Fibroblast of skin of abdomen (primary cell): Measurements from ENCODE around the gene TMEM125.

ENCODE experiments used
- DNase-seq: peaks from one replicate; pipeline ENCODE4 v3.0.0-alpha.2; 2013

The TMEM125 gene

DNA sequence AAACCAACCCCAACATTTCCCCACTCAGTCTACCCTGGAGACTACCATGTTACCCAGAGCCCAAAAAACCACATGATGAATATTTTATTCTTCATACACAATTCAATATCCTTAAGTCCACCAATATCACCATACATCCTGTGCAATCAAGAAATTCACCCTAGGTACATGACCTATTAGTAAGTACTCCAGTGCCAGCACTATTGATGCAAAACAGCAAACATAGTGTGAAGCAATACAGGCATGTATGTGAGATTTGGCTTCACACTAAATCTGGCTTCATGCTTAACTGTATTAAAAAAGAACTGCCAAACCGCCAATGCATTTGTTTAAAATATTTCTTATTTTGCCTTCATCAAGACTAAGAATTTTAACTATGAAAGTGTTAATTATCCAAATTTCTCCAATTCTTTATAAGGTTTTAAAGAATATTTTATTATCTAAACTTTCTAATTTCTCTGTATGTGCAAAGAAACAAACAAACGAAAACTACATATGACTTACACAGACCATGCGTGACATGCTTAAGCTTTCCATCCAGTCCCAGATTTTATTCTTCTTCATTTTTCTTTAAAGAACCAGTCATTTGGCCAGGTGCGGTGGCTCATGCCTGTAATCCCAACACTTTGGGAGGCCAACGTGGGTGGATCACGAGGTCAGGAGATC, 22.4 kb upstream of the TMEM125 start:
- DNase-seq = no peak

DNA sequence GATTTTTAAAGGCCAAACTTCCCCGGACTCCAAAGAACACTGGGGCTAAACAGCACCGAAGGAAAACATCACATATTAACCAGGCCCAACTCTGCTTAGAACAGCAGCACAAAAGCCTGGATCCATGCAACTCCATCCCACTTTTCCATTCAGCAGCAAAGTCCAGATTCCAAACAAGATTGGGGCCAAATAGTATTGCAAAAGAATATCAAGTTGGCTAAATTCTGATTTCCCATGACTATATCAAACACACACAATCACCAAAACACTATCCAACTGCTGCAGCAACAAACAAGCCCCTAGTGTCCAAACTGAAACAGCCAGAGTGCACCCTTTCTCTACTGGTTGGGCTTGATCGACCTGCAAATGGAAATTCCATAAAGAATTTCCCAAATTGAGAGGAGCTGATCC, 19.4 kb upstream of the TMEM125 start:
- DNase-seq = no peak

DNA sequence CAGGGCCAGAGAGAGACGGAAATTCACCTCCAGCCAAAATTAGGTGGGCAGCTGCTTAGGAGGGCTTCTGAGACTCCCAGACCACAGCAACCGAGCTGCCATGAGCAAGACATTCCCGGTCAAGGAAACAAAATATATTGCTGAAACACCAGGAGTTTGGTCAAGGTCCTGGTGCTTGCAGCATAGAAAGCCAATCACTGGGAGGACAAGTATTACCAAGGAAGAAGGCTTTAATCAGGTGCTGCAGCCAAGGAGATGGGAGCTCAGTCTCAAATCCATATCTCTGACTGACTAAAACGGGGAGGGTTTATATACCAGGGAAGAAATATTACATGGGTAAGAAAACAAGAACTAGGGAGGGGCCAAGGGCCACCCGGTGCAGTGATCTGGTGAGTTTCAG, 18.8 kb upstream of the TMEM125 start:
- DNase-seq = no peak

DNA sequence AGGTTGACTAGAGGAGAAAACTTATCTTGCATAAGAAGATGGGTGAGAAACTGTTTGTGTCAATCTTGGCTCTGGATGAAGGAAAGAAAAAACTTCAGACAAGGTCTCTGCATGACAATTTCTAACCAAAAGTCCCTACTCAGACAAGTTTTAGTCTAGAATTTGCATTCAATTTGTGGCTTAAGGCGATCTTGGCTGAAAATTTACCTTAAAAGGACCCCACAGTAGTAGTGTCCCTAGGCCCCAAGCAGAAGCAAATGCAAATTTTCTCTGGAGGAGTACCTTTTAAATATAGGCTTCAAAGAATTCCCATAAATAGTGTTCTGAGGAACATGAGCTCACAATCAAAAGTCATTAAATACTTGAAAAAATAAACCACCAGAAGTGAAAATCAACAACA, 17.6 kb upstream of the TMEM125 start:
- no peak for DNase-seq

DNA sequence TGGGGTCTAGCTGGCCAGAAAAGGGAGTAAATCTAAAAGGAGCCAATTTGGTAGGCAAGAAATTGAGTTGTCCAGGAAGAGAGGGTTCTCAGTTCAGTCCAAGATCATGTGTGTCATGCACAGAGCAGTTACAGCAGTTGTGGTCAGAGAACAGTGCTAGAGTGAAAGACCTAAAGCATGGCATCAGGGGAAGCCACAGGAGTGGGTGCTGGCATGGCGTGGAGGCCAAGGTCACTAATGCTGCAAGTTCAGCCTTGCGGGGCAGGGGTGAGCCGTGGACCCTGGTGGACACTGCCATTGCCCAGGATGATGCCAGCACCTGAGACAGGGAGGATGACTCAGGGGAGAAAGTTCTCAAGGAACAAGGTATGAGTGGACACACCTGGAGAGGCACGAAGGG, 16.6 kb upstream of the TMEM125 start:
- no peak for DNase-seq

DNA sequence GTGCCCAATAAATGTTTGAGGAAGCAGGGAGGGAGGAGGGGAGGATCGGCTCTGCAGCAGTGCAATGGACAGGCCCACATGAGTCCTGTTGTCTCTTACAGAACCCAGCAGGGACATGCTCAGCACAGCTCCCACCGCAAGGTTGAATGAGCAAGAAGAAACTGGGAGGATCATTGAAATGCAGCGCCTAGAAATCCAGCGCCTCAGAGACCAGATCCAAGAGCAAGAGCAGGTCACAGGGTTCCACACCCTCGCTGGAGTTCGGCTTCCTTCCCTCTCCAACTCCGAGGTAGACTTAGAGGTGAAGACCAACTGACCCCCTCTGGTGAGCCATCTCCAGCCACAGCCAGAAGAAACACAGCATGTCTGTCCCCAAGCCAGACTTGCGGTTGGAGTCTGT, 15.9 kb upstream of the TMEM125 start:
- no peak for DNase-seq

DNA sequence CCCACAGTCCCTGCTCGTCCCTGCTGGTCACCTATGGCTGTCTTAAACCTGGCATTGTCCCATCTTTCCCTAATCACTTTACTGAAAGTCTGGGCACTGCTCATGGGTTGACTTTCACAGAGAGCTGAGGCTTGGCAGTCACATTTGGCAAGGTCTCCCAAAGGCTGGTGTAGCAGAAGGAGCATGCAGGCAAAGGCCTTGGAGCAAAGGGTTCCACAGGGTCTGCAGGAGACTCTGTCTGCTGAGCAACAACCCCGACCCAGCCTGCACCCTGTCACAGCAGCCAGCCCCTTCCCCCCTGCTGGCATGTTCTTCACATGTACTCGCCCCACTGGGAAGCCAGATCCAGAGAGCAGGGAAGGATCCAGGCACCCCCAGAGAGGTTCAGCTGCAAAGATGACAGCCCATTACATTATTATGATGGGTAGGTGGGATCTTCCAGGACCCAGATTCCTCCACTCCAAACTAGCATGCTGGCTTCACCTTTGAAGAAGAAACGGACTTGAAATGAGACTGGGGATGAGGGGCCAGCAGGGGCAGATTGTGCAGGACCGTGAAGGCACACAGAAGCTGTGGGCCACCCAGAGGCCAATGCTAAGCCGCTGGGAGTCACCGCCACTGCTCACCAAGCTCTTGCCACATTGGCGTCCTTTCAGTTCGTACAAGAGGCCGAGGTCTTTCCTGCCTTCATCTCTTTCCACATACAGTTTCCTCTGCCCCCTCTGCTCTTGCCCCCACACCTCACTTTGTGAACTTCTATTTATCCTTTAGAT, 14.2 kb upstream of the TMEM125 start:
- DNase-seq = no peak

DNA sequence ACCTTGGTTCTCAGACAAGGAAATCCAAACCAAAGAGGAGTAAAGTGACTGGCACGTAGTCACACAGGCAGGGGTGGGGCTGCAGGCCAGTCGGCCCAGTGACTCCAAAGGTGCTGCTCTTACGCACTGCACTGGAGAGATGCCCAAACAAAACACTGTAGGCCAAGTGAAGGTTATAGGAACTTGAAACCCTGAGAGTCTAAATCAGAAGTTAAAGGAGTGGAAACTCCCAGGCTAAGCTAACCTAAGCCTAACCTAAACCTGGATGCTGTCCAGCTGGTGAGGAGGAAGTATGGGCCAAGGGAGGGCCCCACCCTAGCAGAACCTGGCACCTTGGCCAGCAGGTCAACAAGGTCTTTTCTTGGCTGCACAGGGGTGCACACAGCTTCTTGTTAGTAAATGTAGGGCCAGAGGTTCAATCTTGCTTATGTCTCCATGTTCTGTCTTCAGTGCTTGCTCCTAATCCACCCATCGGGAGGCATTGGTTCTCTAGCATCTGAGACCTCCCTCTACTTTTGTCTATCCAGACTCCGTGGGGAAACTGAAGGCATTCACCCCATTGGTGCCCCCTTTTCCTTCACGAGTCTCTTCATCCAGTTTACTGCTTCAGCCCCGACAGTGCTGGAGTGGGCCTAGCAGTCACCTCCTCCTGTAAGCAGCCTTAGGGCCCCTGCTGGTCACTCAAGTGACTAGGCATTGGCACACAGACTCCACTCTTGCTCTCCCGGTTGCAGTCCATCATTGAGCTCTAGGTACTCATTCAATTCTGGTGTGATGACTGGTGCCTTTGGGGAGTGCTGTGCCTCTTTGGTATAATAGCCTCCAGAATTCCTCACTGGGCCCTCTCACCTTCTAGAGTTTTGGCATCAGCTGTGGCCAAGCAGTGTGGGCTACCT, 12.9 kb upstream of the TMEM125 start:
- DNase-seq = no peak

DNA sequence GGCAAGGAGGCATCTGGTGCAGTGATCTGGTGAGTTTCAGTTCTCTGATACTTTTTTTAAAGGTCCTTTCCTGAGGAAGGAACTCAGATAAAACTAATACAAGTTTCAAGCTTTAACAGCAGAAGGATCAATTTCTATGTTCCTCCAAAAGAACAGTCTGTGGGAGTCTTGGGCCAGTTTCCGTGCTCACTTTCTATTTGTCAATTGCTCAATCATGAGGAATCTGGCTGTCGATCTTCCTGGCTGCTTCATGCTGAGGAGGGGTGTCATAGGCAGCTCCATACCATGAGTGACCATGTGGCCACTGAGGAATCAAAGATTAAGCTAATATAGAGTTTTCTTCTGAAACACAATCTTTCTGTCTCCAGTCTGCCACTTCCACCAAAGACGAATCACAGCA, 11.4 kb upstream of the TMEM125 start:
- no peak for DNase-seq

DNA sequence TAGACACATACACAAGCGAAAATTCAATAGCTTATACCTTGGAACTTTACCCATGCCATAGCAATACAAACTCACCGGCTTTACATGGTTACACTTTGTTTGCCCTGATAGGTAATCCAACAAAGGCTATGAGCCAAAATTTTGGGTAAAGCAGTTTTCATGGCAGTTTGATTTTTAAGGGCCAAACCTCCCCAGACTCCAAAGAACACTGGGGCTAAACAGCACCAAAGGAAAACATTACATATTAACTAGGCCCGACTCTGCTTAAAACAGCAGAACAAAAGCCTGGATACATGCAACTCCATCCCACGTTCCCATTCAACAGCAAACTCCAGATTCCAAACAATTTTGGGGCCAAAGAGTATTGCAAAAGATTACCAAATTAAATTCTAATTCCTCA, 4.4 kb upstream of the TMEM125 start:
- DNase-seq = no peak

DNA sequence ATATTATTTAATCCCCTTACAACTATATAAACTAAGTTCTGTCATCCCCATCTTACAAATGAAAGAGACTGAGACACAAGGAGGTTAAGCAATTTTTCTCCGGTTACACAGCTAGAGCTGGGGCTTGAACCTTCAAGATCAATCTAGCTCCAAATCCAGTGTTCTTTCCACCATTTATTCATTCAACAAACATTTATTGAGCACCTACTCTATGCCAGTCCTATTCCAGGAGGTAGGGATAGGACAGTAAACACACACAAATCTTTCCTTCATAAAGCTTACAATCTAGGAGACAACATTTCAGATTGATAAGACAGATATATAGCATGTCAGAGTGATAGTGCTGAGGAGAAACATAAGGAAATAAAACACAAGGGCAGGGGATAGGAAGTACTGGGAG, 2.9 kb upstream of the TMEM125 start:
- DNase-seq = no peak

DNA sequence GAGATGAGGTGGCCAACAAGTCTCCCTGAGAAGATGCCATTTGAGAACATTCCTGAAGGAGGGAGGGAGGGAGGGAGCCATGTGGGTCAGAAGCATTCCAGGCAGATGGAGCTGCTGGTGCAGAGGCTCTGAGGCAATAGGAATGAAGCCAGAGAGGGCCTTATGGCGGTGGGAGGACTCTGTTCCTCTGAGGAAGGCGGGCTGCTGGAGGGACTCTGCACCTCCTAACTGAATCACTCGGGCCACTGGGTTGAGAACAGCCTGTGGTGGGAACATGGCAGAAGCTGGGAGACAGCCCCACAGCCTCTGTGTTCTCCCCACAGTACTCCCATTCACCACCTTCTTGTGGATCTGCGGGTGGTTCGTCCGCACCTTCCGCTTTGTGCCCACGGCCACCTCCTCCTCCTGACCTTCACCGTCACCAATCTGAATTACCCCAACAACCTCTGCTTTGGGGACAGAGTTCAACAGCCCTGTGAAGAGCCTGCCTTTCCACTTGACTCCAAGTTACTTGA, 2.4 kb upstream of the TMEM125 start:
- peak; percentile 72 for DNase-seq

DNA sequence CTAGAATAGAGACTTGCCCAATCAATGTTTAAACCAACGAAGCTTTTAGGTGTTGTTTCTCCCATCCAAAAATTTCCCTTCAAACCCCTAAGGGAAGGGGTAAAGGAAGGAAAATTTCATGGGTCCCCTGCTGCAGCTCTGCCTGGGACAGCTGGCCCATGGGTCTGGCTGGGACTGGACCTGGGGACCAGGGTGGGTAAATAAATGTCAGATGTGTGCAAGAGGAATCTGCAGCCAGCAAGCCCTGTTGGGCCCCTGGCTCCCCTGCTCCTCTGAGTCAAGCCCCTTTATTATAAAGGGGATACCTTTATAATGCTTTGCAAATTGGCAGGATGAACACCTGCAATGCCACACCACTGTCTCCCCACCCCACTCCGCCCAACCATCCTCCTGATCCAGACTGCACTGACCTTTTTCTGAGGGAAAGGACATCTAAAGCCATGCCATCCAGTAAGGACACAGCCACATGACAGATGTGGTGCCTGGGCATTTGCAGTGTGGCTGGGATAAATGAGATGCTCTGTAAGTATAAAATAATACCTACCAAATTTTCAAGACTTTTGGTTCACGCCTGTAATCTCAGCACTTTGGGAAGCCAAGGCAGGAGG, 1.9 kb upstream of the TMEM125 start:
- DNase-seq = no peak

DNA sequence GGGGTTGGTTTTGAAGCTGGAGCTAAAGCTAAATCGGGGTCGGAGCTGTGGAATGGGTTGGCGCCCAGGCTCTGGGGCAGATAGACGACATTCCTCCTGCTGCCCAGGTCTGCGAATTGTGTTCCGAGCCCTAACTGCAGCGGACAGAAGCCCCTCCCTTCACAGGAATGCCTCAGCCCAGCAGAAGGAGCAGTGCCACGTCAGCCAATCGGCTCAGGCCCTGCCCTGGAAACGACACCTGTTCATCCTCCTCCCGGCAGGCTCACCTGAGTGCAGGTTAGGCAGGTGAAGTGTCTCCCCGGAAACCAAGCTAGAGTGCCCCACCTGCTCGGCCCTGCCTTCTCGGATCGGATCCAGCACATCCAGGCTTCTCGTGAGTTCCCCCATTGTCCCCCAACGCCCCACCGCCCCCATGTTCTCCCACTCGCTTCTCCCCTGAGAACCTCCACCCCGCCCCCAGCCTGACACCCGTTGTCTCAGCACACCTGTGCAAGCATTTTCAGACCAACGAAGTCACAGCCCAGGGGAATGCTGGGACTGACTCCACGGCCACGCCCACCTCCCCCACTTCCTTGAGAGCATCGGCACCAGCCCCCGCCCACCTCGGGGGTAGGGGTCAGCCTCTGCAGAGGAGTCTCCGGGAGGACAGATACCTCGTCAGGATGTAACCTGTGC, 775 bp downstream of the TMEM125 start:
- no peak for DNase-seq

DNA sequence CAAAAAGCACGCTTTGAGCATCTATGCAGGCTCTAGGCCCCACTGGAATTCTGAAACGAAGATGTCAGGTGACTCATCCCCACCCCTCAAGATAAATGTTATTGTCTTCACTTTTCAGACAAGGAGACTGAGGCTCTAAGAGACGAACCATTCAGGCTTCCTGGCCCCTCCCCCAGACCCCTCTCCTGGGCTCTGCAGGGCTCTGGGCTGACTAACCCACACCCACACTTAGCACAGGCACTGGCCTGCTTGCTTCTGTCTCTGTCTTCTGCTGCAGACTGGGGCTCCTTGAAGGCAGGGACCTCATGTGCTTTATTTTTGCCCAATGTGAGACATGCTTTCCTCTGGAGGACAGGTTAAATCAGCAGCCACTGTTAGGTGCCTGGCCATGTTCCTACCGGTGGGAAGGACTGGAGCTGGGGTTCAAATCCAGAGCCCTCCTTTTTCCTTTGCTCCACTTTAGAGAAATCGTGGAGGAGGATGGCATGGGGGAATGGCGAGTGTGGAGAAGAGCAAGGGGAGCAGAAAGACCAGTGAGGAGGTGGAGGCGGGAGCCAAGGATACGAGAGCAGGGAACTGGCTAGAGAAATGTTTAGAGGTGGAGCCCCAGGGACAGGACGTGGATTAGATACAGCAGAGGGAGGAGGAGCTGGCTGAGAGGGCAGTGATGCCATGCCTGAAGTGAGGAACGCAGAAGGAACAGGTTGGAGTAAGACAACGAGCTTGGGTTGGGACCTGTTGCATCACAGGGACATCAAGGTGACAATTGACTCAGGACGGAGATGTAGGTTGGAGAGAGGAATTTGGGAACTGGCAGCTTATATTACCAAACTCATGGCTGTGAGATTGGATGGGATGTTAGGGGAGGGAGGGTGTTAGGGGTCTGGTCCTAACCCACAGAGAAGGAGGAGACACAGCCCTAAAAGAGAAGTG, 1.7 kb downstream of the TMEM125 start:
- DNase-seq = peak; percentile 13

DNA sequence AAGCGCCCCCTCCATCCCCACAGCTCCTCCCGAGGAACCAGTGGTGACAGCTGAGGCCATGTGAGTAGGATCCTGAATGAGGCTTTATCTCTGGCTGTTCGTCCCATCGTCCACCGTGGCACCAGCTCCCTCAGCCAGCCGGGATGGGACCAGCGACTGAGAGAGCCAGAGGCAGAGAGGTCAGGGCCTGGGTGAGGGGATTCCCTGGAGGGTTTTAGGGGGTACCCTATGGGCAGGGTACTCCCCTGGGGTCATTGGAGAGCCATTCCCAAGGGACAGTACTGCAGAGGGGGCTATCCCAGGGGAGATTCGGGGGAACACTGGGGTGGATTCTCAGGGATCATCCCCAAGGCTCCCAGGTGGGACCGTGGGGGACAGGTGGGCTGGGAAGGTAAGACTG, 2.4 kb downstream of the TMEM125 start:
- no peak for DNase-seq

DNA sequence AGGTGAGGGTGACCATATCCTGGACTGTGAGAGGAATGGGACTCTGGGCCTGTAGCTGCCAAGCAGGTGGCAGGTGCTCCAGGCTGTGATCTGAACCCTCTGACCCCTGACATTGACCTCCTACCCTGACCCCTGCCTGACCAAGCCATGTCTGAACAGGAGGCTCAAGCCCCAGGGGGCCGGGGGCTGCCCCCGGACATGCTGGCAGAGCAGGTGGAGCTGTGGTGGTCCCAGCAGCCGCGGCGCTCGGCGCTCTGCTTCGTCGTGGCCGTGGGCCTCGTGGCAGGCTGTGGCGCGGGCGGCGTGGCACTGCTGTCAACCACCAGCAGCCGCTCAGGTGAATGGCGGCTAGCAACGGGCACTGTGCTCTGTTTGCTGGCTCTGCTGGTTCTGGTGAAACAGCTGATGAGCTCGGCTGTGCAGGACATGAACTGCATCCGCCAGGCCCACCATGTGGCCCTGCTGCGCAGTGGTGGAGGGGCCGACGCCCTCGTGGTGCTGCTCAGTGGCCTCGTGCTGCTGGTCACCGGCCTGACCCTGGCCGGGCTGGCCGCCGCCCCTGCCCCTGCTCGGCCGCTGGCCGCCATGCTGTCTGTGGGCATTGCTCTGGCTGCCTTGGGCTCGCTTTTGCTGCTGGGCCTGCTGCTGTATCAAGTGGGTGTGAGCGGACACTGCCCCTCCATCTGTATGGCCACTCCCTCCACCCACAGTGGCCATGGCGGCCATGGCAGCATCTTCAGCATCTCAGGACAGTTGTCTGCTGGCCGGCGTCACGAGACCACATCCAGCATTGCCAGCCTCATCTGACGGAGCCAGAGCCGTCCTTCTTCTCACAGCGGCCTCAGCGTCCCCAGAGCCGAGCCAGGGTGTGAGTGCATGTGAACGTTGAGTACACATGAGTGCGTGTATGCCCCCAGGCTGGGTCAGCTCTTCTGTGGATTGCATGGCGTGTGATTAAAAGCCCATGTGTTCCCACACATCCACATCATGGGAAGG, 3.1 kb downstream of the TMEM125 start:
- no peak for DNase-seq

DNA sequence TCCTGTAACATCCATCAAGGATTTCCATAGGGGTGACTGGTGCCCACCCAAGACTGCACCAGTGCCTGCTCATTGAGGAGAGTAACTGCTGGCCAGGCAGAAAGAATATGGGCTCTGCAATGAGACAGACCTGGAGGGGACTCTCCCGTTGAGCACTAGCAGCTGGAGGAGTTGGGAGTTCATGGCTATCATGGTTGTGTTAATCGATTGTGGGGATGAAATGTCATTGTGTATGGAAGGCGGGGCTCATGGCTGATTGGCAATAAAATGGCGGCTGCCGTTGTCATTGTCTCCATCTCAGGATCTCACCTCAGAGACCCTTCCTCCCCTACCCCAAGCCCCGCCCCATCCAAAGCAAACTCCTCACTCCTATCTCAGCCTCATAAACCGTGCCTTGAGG, 3.9 kb downstream of the TMEM125 start:
- DNase-seq = no peak

DNA sequence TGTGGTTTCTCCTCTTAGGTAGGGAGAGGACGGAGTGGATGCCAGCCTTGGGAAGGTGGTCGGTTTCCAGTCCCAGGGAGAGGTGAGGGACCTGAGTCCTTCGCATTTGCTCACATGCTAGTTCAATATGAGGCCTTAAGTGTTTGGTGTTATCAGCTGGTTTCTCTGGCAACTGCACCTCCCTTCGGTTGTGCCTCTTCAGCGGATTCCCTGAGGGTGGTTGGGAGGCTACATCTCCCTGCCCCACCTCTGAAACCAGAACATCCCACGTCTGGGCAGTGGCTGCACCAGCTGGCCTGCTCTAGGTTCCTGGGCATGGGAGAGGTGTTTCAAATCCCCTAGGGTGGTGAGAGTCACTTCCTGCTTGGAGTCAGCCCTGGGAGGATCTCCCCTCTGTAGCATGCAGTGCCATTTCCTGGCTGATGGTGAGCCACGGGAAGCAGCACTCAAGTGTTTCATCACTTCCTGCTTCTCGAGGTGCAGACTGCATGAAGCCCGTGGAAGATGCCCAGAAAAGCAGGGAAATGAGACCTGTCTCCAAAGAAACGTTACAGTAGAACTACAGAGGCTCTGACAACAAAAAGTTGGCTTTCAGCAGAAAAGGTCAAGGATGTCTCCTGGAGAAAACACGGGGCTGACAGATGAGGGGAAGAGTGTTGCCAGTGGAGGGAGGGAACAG, 4.5 kb downstream of the TMEM125 start:
- DNase-seq = peak; percentile 45
